ENCODE data around the gene DCAF17. TPM values are rescaled to one million over a fixed set of nuclear protein-coding genes. Genes with fewer than 3 reads are reported as not detected.
A peak's percentile ranks its signal among the peaks of the same experiment; 100 is the strongest.

DCAF17 gene
- total RNA-seq, 1 donor from 2014 or later: 23.1 TPM

- intact Hi-C loops (cut with micrococcal nuclease): loop anchor here (2.0 kb wide), 1 partner anchor 69 kb away; no protein-coding TSS in a partner anchor
- peaks cover 48% of the 10 kb centered on the region for H3K4me1 Mint-ChIP-seq
- no peak for TF ChIP-seq CTCF (IDR thresholded peaks at IDR 0.05)
- peak overlapping the region; percentile 72 for H3K27ac Mint-ChIP-seq
- peak overlapping the region; percentile 11 for H3K4me3 Mint-ChIP-seq
- peaks cover 7% of the 10 kb centered on the region for H3K9me3 Mint-ChIP-seq
- ATAC-seq (ENCODE audit: low read depth) (peak; percentile 18), DNase-seq (no peak)
- CTCF ChIA-PET: interaction anchor here (0.8 to 2.0 kb wide), 4 partner anchors 9 to 433 kb away, joined by 3 to 7 read pairs (median 3); no protein-coding TSS in a partner anchor
- peaks cover 4% of the 10 kb centered on the region for H3K36me3 Mint-ChIP-seq (ENCODE audit: low read depth)
- POLR2A ChIA-PET: interaction anchor here (0.6 to 2.0 kb wide), 12 partner anchors 12 to 282 kb away, joined by 3 to 13 read pairs (median 4); partner anchors contain the start of genes DCAF17, DYNC1I2 and METTL8
- H3K27me3 Mint-ChIP-seq: no peaks in the 10 kb centered on the region
Observed at GRCh38 chr2:171405546-171405945, 28.5 kb upstream of the DCAF17 start.

GRCh38 chr2:171406044-171406443 lies 28.0 kb upstream of the DCAF17 start:
- peak overlapping the region; percentile 11 for H3K4me3 Mint-ChIP-seq
- peak; percentile 65 for ATAC-seq (ENCODE audit: low read depth)
- no peaks in the 10 kb centered on the region for H3K27me3 Mint-ChIP-seq
- peaks cover 48% of the 10 kb centered on the region for H3K4me1 Mint-ChIP-seq
- H3K27ac Mint-ChIP-seq: peak overlapping the region; percentile 72
- H3K9me3 Mint-ChIP-seq: peaks cover 7% of the 10 kb centered on the region
- ChIA-PET CTCF (interaction anchor here (0.8 to 2.0 kb wide), 4 partner anchors 10 to 433 kb away, joined by 3 to 7 read pairs (median 3); no protein-coding TSS in a partner anchor), POLR2A (interaction anchor here (0.6 to 2.0 kb wide), 14 partner anchors 9 to 281 kb away, joined by 3 to 13 read pairs (median 4); partner anchors contain the start of genes DCAF17, DYNC1I2 and METTL8)
- DNase-seq: no peak
- peaks cover 4% of the 10 kb centered on the region for H3K36me3 Mint-ChIP-seq (ENCODE audit: low read depth)
- intact Hi-C loops (cut with micrococcal nuclease): no loop called here
- no peak for TF ChIP-seq CTCF (IDR thresholded peaks at IDR 0.05)

GRCh38 chr2:171407030-171407675 lies 26.9 kb upstream of the DCAF17 start:
- CTCF ChIA-PET: interaction anchor here (2.0 kb wide), 1 partner anchor 9 kb away, joined by 7 read pairs; no protein-coding TSS in a partner anchor
- DNase-seq: no peak
- Mint-ChIP-seq H3K27me3 (no peaks in the 10 kb centered on the region), H3K4me3 (no peak overlapping the region), H3K4me1 (peaks cover 48% of the 10 kb centered on the region), H3K27ac (peak overlapping the region; percentile 72), H3K36me3 (ENCODE audit: low read depth) (no peaks in the 10 kb centered on the region), H3K9me3 (peaks cover 1% of the 10 kb centered on the region)
- intact Hi-C loops (cut with micrococcal nuclease): no loop called here
- POLR2A ChIA-PET: interaction anchor here (0.7 to 1.1 kb wide), 3 partner anchors 27 to 249 kb away, joined by 3 to 4 read pairs (median 3); partner anchors contain the start of genes DCAF17 and METTL8
- ATAC-seq (ENCODE audit: low read depth): peak; percentile 26
- TF ChIP-seq CTCF (IDR thresholded peaks at IDR 0.05): no peak

GRCh38 chr2:171407676-171408044 lies 26.4 kb upstream of the DCAF17 start:
- Mint-ChIP-seq H3K27me3 (no peaks in the 10 kb centered on the region), H3K27ac (peak overlapping the region; percentile 72), H3K9me3 (no peaks in the 10 kb centered on the region), H3K36me3 (ENCODE audit: low read depth) (no peaks in the 10 kb centered on the region), H3K4me3 (no peak overlapping the region), H3K4me1 (peaks cover 48% of the 10 kb centered on the region)
- ChIA-PET POLR2A (interaction anchor here (0.7 to 1.1 kb wide), 4 partner anchors 26 to 455 kb away, joined by 3 to 5 read pairs (median 4); partner anchors contain the start of genes DCAF17 and METTL8), CTCF (no interaction called here)
- ATAC-seq (ENCODE audit: low read depth) (no peak), DNase-seq (no peak)
- no peak for TF ChIP-seq CTCF (IDR thresholded peaks at IDR 0.05)
- intact Hi-C loops (cut with micrococcal nuclease): no loop called here

GRCh38 chr2:171409436-171409971 lies 24.5 kb upstream of the DCAF17 start:
- intact Hi-C loops (cut with micrococcal nuclease): no loop called here
- DNase-seq (no peak), ATAC-seq (ENCODE audit: low read depth) (no peak)
- TF ChIP-seq CTCF (IDR thresholded peaks at IDR 0.05): no peak
- Mint-ChIP-seq H3K4me1 (peaks cover 40% of the 10 kb centered on the region), H3K9me3 (no peaks in the 10 kb centered on the region), H3K36me3 (ENCODE audit: low read depth) (no peaks in the 10 kb centered on the region), H3K27me3 (no peaks in the 10 kb centered on the region), H3K27ac (peak overlapping the region; percentile 76), H3K4me3 (peak overlapping the region; percentile 73)
- CTCF ChIA-PET: interaction anchor here (0.9 to 1.1 kb wide), 3 partner anchors 10 to 252 kb away, joined by 3 to 4 read pairs (median 3); partner anchors contain the start of genes DCAF17 and METTL8
- POLR2A ChIA-PET: interaction anchor here (1.2 to 2.6 kb wide), 4 partner anchors 83 to 249 kb away, joined by 3 to 10 read pairs (median 6); partner anchors contain the start of gene TLK1
